Measurements from ENCODE around the gene ZNF783.

The ZNF783 gene

GRCh38 chr7:149295481-149295850, 33.5 kb downstream of the ZNF783 start:
- Histone ChIP-seq H3K27me3 (ENCODE audit: low read length) (no peaks in the 10 kb centered on the region), H3K9me2 (replicated peaks; ENCODE audit: insufficient read depth, low read length) (no peaks in the 10 kb centered on the region), H2AFZ (ENCODE audit: low read depth, low read length, severe bottlenecking) (no peak overlapping the region), H3K9ac (ENCODE audit: low read length) (no peak overlapping the region), H3K4me2 (ENCODE audit: low read depth, low read length, poor library complexity, severe bottlenecking) (no peak overlapping the region), H3K36me3 (ENCODE audit: low read length) (no peaks in the 10 kb centered on the region), H4K20me1 (ENCODE audit: low read depth, low read length) (no peaks in the 10 kb centered on the region), H3K27ac (ENCODE audit: low read depth, low read length) (no peak overlapping the region), H3F3A (ENCODE audit: insufficient read depth) (no peaks in the 10 kb centered on the region), H3K79me2 (ENCODE audit: insufficient read depth, low read length) (no peaks in the 10 kb centered on the region), H3K9me3 (ENCODE audit: insufficient read depth, low read length) (no peaks in the 10 kb centered on the region), H3K4me3 (ENCODE audit: insufficient read depth, low read length, poor library complexity, severe bottlenecking) (no peak overlapping the region)
- TF ChIP-seq CTCF (IDR thresholded peaks at IDR 0.05; ENCODE audit: insufficient read depth, low read length, poor library complexity, severe bottlenecking) (no peak), EZH2phosphoT487 (conservative IDR thresholded peaks at IDR 0.05; ENCODE audit: low read length) (no peak)

- H3K9ac ChIP-seq (ENCODE audit: low read length), result no peak overlapping the region
- no peak overlapping the region for H3K4me3 ChIP-seq (ENCODE audit: insufficient read depth, low read length, poor library complexity, severe bottlenecking)
- no peaks in the 10 kb centered on the region for H3K79me2 ChIP-seq (ENCODE audit: insufficient read depth, low read length)
- no peaks in the 10 kb centered on the region for H3K36me3 ChIP-seq (ENCODE audit: low read length)
- H3K9me2 ChIP-seq (replicated peaks; ENCODE audit: insufficient read depth, low read length), result no peaks in the 10 kb centered on the region
- no peaks in the 10 kb centered on the region for H3F3A ChIP-seq (ENCODE audit: insufficient read depth)
- H4K20me1 ChIP-seq (ENCODE audit: low read depth, low read length), result no peaks in the 10 kb centered on the region
- TF ChIP-seq EZH2phosphoT487 (conservative IDR thresholded peaks at IDR 0.05; ENCODE audit: low read length) (no peak), CTCF (IDR thresholded peaks at IDR 0.05; ENCODE audit: insufficient read depth, low read length, poor library complexity, severe bottlenecking) (no peak)
- no peak overlapping the region for H3K27ac ChIP-seq (ENCODE audit: low read depth, low read length)
- no peaks in the 10 kb centered on the region for H3K9me3 ChIP-seq (ENCODE audit: insufficient read depth, low read length)
- H3K27me3 ChIP-seq (ENCODE audit: low read length), result no peaks in the 10 kb centered on the region
- no peak overlapping the region for H3K4me2 ChIP-seq (ENCODE audit: low read depth, low read length, poor library complexity, severe bottlenecking)
- H2AFZ ChIP-seq (ENCODE audit: low read depth, low read length, severe bottlenecking), result no peak overlapping the region
Measured at GRCh38 chr7:149296368-149296767, 34.4 kb downstream of the ZNF783 start.

- TF ChIP-seq CTCF (IDR thresholded peaks at IDR 0.05; ENCODE audit: insufficient read depth, low read length, poor library complexity, severe bottlenecking), result no peak
- TF ChIP-seq EZH2phosphoT487 (conservative IDR thresholded peaks at IDR 0.05; ENCODE audit: low read length), result no peak
Measured at GRCh38 chr7:149297034-149297755, 35.2 kb downstream of the ZNF783 start.

More at GRCh38 chr7:149297034-149297755, 35.2 kb downstream of the ZNF783 start:
- Histone ChIP-seq H3K9me3 (ENCODE audit: insufficient read depth, low read length) (no peaks in the 10 kb centered on the region), H3K27ac (ENCODE audit: low read depth, low read length) (no peak overlapping the region), H3K9ac (ENCODE audit: low read length) (no peak overlapping the region), H3K79me2 (ENCODE audit: insufficient read depth, low read length) (no peaks in the 10 kb centered on the region), H3F3A (ENCODE audit: insufficient read depth) (no peaks in the 10 kb centered on the region), H3K27me3 (ENCODE audit: low read length) (no peaks in the 10 kb centered on the region), H3K9me2 (replicated peaks; ENCODE audit: insufficient read depth, low read length) (no peaks in the 10 kb centered on the region), H3K4me3 (ENCODE audit: insufficient read depth, low read length, poor library complexity, severe bottlenecking) (no peak overlapping the region), H3K36me3 (ENCODE audit: low read length) (no peaks in the 10 kb centered on the region), H3K4me2 (ENCODE audit: low read depth, low read length, poor library complexity, severe bottlenecking) (no peak overlapping the region), H2AFZ (ENCODE audit: low read depth, low read length, severe bottlenecking) (no peak overlapping the region), H4K20me1 (ENCODE audit: low read depth, low read length) (no peaks in the 10 kb centered on the region)

All from SU-DHL-6 (cell line).